Left lung (tissue), 10 donors: ENCODE measurements around the gene PRSS3. TPM values are rescaled to one million over a fixed set of nuclear protein-coding genes. Genes with fewer than 3 reads are reported as not detected.

ENCODE experiments used
- ATAC-seq: fragments of 200-7000 bp; cut with Tn5 transposase; one replicate; pipeline ENCODE4 v1.9.1; 2020; ENCODE audit warnings: moderate library complexity
- DNase-seq, 4 donors: peaks; one replicate each; pipeline ENCODE4 v3.0.0-alpha.2; 2013 to 2020
- H3K27ac ChIP-seq, 2 donors: fragments of 200-600 bp; sonication (generic) in 1 of 2; one replicate each; pipeline versions ENCODE4 v1.5.0 to v1.8.0; 2020 to 2021
- H3K27me3 ChIP-seq, 2 donors: fragments of 200-600 bp; sonication (generic) in 1 of 2; one replicate each; pipeline versions ENCODE4 v1.5.0 to v1.8.0; 2020 to 2021
- H3K36me3 ChIP-seq, 2 donors: fragments of 200-600 bp; sonication (generic) in 1 of 2; one replicate each; pipeline versions ENCODE4 v1.5.0 to v1.8.0; 2020 to 2021
- H3K4me1 ChIP-seq, 2 donors: fragments of 200-600 bp; one replicate each; pipeline ENCODE4 v1.8.0; 2021
- H3K4me3 ChIP-seq, 2 donors: fragments of 200-600 bp; sonication (generic) in 1 of 2; one replicate each; pipeline versions ENCODE4 v1.5.0 to v1.8.0; 2020 to 2021; ENCODE audit warnings: mild to moderate bottlenecking in 1 of 2
- H3K9me3 ChIP-seq, 2 donors: fragments of 200-600 bp; sonication (generic) in 1 of 2; one replicate each; pipeline versions ENCODE4 v1.5.0 to v1.8.0; 2020 to 2021
- intact Hi-C, 2 donors: fragments of 100-400 bp; cut with DNase I; formaldehyde crosslinking; loops; one replicate each; pipeline versions ENCODE4 v1.11.2 to v1.14.2; 2022
- polyA plus RNA-seq, 6 donors: library from polyadenylated mRNA; unstranded; fragments of 120-200 nt; gene quantifications; one replicate each; pipeline ENCODE4 v1.2.1, GENCODE V29; 2013; ENCODE audit not compliant: insufficient read length in 6 of 6
- total RNA-seq, 2 donors: library from RNA; stranded (reverse); fragmentation: NEBNext Ultra II Directional; extraction: Animal tissue kit (Norgen Biotek cat#: 25700); gene quantifications; one replicate each; pipeline ENCODE4 v1.2.1, GENCODE V29; 2021
- TF ChIP-seq, protein P1 (sequence below), 2 donors: fragments of 200-600 bp; sonication (generic) in 1 of 2; IDR thresholded peaks; one replicate each; pipeline versions ENCODE4 v1.5.0 to v1.8.0; 2021; ENCODE audit warnings: antibody characterized with exemption in 2 of 2
- donor health status: DM: no; HTN: yes; CAD: no.
- donor health status: DM: no; HTN: no; CAD: no.

The PRSS3 gene
- total and polyA plus RNA-seq, 8 donors, result 0.34 to 0.53 (median 0.45) TPM; not detected in 5

GRCh38 chr9:33815781-33816180 lies 20.4 kb downstream of the PRSS3 start:
- Histone ChIP-seq H3K27ac (peak overlapping the region; percentile 99 to 100), H3K36me3 (no peaks in the 10 kb centered on the region), H3K27me3 (no peaks in the 10 kb centered on the region), H3K4me3 (peak overlapping the region in 1 of 2 donors; percentile 88), H3K9me3 (no peaks in the 10 kb centered on the region), H3K4me1 (peaks cover 4 to 56% of the 10 kb centered on the region in 2 donors)
- ATAC-seq, result no peak
- no peak for DNase-seq
- TF ChIP-seq, protein P1, sequence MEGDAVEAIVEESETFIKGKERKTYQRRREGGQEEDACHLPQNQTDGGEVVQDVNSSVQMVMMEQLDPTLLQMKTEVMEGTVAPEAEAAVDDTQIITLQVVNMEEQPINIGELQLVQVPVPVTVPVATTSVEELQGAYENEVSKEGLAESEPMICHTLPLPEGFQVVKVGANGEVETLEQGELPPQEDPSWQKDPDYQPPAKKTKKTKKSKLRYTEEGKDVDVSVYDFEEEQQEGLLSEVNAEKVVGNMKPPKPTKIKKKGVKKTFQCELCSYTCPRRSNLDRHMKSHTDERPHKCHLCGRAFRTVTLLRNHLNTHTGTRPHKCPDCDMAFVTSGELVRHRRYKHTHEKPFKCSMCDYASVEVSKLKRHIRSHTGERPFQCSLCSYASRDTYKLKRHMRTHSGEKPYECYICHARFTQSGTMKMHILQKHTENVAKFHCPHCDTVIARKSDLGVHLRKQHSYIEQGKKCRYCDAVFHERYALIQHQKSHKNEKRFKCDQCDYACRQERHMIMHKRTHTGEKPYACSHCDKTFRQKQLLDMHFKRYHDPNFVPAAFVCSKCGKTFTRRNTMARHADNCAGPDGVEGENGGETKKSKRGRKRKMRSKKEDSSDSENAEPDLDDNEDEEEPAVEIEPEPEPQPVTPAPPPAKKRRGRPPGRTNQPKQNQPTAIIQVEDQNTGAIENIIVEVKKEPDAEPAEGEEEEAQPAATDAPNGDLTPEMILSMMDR (IDR thresholded peaks at IDR 0.05), result no peak
- intact Hi-C loops, result no loop called here

DNA sequence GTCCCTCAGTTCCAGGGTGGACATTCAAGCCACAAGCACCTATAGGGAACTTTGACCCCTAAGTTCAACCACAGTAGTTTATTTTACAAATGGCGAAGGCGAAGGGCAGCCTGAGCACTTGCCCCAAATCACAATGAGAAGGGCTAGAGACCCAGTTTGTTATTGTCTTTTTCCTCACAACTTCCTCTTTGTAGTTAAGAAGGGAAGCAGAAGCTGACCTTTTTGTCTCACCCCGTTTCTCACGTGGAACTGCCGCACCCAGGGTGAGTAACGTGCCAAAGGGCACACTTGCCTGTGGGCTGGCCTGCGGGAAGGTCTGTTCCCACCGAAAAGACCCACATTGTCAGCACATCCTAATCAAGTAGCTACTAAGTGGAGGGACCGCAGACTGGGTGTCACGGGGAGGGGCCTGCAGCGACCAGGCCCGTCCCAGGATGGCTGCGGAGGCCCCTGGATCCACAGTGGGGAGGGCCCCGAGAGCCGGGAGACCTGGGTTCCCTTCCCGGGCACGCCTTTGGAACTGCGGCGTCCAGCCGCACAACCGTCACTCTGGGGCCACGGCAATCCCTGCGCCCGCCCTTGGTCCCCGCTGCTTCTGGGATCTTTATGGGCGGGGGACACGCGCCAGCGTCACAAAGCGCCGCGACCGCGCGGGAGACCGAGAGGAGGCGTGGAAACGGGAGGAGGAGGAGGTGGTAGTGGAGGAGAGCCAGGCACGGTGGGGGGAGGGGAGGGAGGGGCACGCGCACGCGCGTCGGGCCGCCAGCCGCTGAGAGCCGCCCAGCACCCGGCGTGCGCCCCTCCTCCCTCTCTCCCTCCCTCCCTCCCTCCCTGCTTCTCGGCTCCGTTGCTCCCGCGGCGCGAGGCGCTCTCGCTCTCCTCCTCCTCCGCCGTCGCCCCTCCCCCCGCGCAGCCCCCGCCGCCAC lies 21.2 kb downstream of the PRSS3 start, which contains the start of gene UBE2R2:
UBE2R2 (plus strand) TSS at position 834 of the 926 bp plus-strand sequence. CDS start 598 bp downstream, outside the sequence.
- intact Hi-C loops, result no loop called here
- DNase-seq, result peak; percentile 94 to 98 (median 96)
- Histone ChIP-seq H3K27ac (peak within 1 kb of the TSS; percentile 99 to 100), H3K27me3 (no peaks in the 10 kb centered on the region), H3K4me3 (peak within 1 kb of the TSS; percentile 81 to 88), H3K9me3 (no peaks in the 10 kb centered on the region), H3K4me1 (peaks cover 4 to 64% of the 10 kb centered on the region in 2 donors), H3K36me3 (no peaks in the 10 kb centered on the region)
- TF ChIP-seq, protein P1 (IDR thresholded peaks at IDR 0.05), result no peak
- peak; percentile 88 for ATAC-seq

- Histone ChIP-seq H3K4me1 (peaks cover 4 to 74% of the 10 kb centered on the region in 2 donors), H3K27me3 (no peaks in the 10 kb centered on the region), H3K4me3 (peak overlapping the region; percentile 81 to 88), H3K27ac (peak overlapping the region; percentile 99 to 100), H3K9me3 (no peaks in the 10 kb centered on the region), H3K36me3 (no peaks in the 10 kb centered on the region)
- TF ChIP-seq, protein P1 (IDR thresholded peaks at IDR 0.05), result no peak
- peak; percentile 20 for ATAC-seq
- peak; percentile 64 to 84 (median 72) for DNase-seq
- intact Hi-C loops, result no loop called here
Observed at GRCh38 chr9:33817327-33818166, 22.2 kb downstream of the PRSS3 start.

GRCh38 chr9:33818167-33818846 lies 22.9 kb downstream of the PRSS3 start:
- Histone ChIP-seq H3K4me1 (peaks cover 3 to 75% of the 10 kb centered on the region in 2 donors), H3K4me3 (peak overlapping the region; percentile 81 to 88), H3K36me3 (no peaks in the 10 kb centered on the region), H3K27me3 (no peaks in the 10 kb centered on the region), H3K9me3 (no peaks in the 10 kb centered on the region), H3K27ac (peak overlapping the region; percentile 99 to 100)
- ATAC-seq (no peak), DNase-seq (peak in 2 of 4 donors; percentile 44 to 50)
- TF ChIP-seq, protein P1 (IDR thresholded peaks at IDR 0.05), result no peak
- intact Hi-C loops, result no loop called here
